GM12891 (cell line): ENCODE data around the gene PALMD.

Source experiments
- DNase-seq: peaks from one replicate; pipeline ENCODE4 v3.0.0; 2011; ENCODE audit warnings: low spot score; ENCODE audit not compliant: insufficient read length
- FAIRE-seq: peaks from 2 replicates; lab custom pipeline; 2011; peaks lifted over from hg19 to GRCh38; lab: Jason Lieb, UNC
- PAX5 ChIP-seq: IDR thresholded peaks from 2 replicates; pipeline ENCODE4 v1.6.1; 2011; ENCODE audit warnings: low read length, moderate library complexity, mild to moderate bottlenecking; ENCODE audit not compliant: insufficient read depth, severe bottlenecking
- POLR2A ChIP-seq: IDR thresholded peaks from 2 replicates; pipeline ENCODE4 v1.6.1; 2011; ENCODE audit warnings: low read depth, low read length, control low read depth
- POLR2AphosphoS5 ChIP-seq: IDR thresholded peaks from 2 replicates; pipeline ENCODE4 v1.6.1; 2011; ENCODE audit warnings: low read depth, low read length, control low read depth
- POU2F2 ChIP-seq: IDR thresholded peaks from 2 replicates; pipeline ENCODE4 v1.6.1; 2011; ENCODE audit warnings: low read depth, mild to moderate bottlenecking, control low read depth, low read length, moderate library complexity
- SPI1 ChIP-seq: IDR thresholded peaks from 2 replicates; pipeline ENCODE4 v1.6.1; 2011; ENCODE audit warnings: low read depth, low read length, control low read depth
- TAF1 ChIP-seq: IDR thresholded peaks from 2 replicates; pipeline ENCODE4 v1.6.1; 2011; ENCODE audit warnings: low read depth, low read length, control low read depth

The PALMD gene

DNA sequence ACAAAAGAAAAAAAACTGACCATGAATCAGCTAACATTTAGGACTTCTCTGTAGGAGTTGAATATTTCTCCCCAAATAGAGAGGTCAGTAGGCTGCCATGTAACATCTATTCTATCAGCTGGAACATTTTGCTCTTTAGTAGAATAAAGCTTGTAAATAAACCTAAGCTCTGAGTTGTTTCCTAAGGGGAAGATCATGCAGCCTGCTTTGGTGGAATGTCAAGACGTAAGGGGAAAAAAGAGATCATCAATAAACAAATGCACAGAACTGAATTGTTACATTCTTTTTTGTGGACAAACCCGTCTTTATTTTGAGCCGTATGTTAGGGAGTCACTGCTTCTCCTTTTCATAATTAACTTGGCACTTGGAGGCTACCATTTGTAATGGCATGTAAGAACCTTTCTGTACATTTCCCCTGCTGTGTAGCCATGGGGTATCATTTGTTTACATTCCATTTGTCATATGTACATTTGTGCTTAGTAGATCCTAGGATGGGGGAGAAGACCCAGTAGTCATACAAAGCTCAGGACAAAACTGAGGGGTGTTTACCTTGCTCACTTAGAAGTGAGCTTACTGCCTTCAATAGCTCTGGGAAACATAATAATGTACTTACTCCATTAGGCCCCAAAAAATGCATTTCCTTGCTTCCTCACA is 10.8 kb upstream of the PALMD start:
- DNase-seq: no peak
- no peak for FAIRE-seq
- TF ChIP-seq POU2F2 (no peak), POLR2AphosphoS5 (no peak), TAF1 (no peak), POLR2A (no peak), SPI1 (no peak), PAX5 (no peak)

DNA sequence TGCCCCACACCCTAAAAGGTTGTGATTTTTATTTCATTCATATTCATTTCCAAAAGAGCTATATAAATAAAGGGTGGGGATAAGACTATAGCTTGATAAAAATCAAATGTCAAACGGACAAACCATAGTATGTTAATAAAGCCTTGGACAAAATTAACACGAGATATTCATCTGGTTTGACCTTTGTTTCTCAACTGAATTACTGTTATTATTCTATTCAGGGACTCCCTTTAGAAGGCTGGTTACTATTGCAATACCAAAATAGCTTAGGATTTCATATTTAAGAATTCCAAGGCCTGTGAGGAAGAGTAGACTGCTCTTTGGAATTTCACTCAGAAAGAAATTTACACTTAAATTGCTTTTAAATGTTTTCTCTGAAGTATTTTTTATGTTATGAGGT is 10.2 kb upstream of the PALMD start:
- no peak for FAIRE-seq
- no peak for DNase-seq

DNA sequence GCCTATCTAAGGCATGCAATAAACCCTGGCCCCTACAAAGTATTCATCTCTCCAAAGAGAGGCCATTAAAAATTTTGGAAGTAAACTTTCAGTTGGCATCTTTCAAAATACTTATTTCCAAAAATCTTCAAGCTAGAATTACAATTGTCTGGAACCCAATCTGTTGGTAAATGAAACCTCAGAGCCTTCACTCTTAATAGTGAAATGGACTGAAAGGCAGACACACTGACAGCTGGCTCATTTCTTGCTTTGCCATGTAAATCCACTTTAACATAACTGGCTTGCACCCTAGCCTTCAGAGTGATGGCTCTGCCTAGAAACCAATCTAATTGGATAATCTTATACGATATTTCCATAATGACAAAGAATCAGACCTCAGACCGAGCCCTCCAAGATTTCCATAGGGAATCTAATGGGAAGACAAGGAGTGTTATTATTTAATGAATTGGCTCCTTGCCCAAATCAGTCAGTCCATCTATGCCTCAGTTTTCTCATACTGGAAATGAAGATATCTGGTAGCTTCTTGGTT is 9.2 kb upstream of the PALMD start:
- DNase-seq (no peak), FAIRE-seq (no peak)
- TF ChIP-seq PAX5: no peak
- TF ChIP-seq TAF1: no peak
- no peak for TF ChIP-seq POLR2A
- TF ChIP-seq SPI1: no peak

More for the DNA sequence above, 10.2 kb upstream of the PALMD start:
- TF ChIP-seq SPI1: no peak

DNA sequence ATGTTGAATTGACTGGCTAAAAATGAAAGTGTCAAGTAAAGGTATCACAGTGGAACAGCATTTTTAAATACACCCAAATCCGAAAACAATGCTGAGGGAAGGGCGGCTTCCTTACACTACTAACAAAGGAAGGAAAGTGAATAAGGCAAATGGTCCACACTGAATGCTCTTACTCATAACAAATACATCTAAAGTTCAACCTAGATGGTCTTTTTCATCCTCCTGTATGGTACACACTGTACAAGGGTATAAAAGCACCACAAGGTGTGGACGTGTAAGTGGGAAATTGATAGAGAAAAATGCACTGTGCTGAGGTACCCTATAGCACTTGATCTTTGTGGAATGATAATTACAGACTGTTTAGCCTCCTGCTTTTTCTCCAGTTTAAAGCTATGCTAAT is 7.1 kb upstream of the PALMD start:
- no peak for TF ChIP-seq TAF1
- TF ChIP-seq POU2F2: no peak
- no peak for TF ChIP-seq POLR2A
- no peak for TF ChIP-seq SPI1
- no peak for TF ChIP-seq PAX5
- no peak for TF ChIP-seq POLR2AphosphoS5
- DNase-seq: no peak
- no peak for FAIRE-seq

DNA sequence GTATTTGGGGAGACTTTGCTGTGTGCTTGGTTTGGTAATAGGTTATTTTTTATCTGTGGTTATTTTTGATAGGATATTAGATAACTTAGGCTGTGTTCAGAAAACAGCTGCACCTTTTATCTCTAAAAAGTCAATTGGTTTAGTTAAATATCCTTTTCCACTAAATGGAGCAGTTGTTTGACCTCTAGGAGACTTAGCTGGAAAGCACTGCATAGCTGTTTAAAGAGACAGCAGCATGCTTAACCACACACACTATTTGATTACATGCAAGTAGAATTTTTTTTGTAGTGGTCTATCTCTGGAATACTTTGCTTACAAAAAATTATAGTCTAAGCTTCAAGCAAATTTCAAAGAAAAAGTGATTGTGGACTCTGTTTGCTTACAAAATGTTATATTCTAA is 6.5 kb upstream of the PALMD start:
- FAIRE-seq: no peak
- no peak for DNase-seq
- TF ChIP-seq PAX5 (no peak), POU2F2 (no peak), POLR2AphosphoS5 (no peak), POLR2A (no peak)

- no peak for FAIRE-seq
- TF ChIP-seq PAX5 (no peak), TAF1 (no peak), POLR2AphosphoS5 (no peak), POLR2A (no peak), SPI1 (no peak), POU2F2 (no peak)
- no peak for DNase-seq
These were observed 6.0 kb upstream of the PALMD start for GRCh38 chr1:99639945-99640344.

DNA sequence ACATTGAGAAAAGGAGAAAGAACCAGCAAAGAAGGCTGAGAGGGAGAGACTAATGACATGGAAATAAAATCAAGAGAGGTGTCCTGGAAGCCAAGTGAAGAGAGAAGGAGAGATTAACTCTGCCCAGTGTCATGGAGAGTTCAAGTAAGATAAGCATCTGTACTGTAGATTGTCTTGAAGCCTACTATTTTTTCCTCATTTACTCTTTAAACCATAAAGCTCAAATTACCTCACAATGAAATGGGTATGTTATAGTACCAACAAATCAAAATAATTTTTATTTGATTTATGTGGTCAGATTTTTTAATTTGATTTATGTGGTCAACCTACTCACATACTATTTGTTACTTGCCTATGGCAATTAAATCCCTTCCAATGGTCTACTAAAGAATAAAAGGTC is 5.2 kb upstream of the PALMD start:
- no peak for TF ChIP-seq SPI1
- TF ChIP-seq POLR2A: no peak
- DNase-seq (no peak), FAIRE-seq (no peak)

- TF ChIP-seq PAX5: no peak
- no peak for TF ChIP-seq TAF1
- TF ChIP-seq POLR2A: no peak
- TF ChIP-seq POLR2AphosphoS5: no peak
- no peak for TF ChIP-seq SPI1
- TF ChIP-seq POU2F2: no peak
- FAIRE-seq: no peak
- no peak for DNase-seq
These were observed 4.4 kb upstream of the PALMD start for GRCh38 chr1:99641558-99641957.

- DNase-seq (no peak), FAIRE-seq (no peak)
- TF ChIP-seq POLR2AphosphoS5 (no peak), SPI1 (no peak), TAF1 (no peak), POU2F2 (no peak)
These were observed 3.9 kb upstream of the PALMD start for GRCh38 chr1:99642053-99642452.

DNA sequence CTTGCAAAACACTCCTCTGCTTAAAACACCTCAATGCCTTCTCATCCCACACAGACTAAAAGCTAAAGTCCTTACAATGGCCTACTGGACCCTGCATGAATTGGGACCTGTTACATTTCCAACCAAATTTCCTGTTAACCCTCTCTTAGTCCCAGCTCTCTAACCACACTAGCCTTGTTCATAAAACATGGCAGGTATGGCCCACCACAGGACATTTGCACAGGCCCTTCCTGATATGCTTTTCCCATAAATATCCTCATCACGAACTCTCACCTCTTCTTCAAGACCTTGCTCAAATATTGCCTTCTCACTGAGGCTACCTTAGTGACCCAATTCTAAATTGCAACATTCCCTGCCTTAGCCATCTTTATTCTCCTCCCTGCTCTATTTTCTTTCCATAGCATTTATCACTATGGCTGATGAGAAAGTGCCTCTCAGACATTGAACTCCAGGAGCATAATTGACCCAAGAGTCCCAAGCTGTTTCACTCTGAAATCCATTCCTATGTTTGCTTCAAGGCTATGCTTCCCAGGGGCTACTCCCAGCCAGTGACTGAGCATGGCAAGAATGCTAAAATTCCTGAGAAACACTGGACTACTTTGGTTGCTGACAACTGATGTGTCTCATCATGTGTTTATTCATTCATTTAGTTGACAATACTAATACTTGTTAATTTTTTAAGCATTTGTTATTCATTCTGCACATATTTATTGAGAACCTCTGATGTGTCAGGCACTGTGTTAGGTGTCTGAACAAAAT is 2.7 kb upstream of the PALMD start:
- TF ChIP-seq POLR2A (no peak), POU2F2 (no peak), SPI1 (no peak), POLR2AphosphoS5 (no peak), PAX5 (no peak), TAF1 (no peak)
- no peak for DNase-seq
- FAIRE-seq: no peak
